Brain microvascular endothelial cell (primary cell): ENCODE measurements around the gene SPATC1L.
"Not testable (repeated sequence)": the region's sequence is repeated elsewhere in the genome, so short reads cannot be mapped to it uniquely, and the experiment has no call there.

Source experiments
- DNase-seq: peaks from one replicate; pipeline ENCODE4 v3.0.0-alpha.2; 2020
- H3K27ac ChIP-seq: fragments of 250-450 bp; sonication (Bioruptor Pico); 2 replicates; pipeline ENCODE4 v1.5.1; 2020; ENCODE audit warnings: mild to moderate bottlenecking, moderate library complexity
- H3K27me3 ChIP-seq: fragments of 250-450 bp; sonication (Bioruptor Pico); replicated peaks from 2 replicates; pipeline ENCODE4 v1.5.1; 2020; ENCODE audit warnings: mild to moderate bottlenecking
- H3K36me3 ChIP-seq: fragments of 250-450 bp; sonication (Bioruptor Pico); replicated peaks from 2 replicates; pipeline ENCODE4 v1.5.1; 2020; ENCODE audit warnings: mild to moderate bottlenecking
- H3K4me3 ChIP-seq: 2 replicates; pipeline ENCODE4 v1.5.1; 2011; ENCODE audit warnings: low read depth, mild to moderate bottlenecking, control low read depth, low read length, moderate library complexity
- in situ Hi-C: cut with HindIII; loops from 2 replicates; pipeline ENCODE4 v1.10.0; 2017; ENCODE audit warnings: low sequenced_read_pairs, low pct_ligation_motif_present
- TF ChIP-seq, protein P1 (sequence below): IDR thresholded peaks from 2 replicates; pipeline ENCODE4 v1.5.1; 2011; ENCODE audit warnings: low read depth, mild to moderate bottlenecking, moderate library complexity, low read length, control low read depth, inconsistent platforms; ENCODE audit errors: missing control alignments

SPATC1L gene

DNA sequence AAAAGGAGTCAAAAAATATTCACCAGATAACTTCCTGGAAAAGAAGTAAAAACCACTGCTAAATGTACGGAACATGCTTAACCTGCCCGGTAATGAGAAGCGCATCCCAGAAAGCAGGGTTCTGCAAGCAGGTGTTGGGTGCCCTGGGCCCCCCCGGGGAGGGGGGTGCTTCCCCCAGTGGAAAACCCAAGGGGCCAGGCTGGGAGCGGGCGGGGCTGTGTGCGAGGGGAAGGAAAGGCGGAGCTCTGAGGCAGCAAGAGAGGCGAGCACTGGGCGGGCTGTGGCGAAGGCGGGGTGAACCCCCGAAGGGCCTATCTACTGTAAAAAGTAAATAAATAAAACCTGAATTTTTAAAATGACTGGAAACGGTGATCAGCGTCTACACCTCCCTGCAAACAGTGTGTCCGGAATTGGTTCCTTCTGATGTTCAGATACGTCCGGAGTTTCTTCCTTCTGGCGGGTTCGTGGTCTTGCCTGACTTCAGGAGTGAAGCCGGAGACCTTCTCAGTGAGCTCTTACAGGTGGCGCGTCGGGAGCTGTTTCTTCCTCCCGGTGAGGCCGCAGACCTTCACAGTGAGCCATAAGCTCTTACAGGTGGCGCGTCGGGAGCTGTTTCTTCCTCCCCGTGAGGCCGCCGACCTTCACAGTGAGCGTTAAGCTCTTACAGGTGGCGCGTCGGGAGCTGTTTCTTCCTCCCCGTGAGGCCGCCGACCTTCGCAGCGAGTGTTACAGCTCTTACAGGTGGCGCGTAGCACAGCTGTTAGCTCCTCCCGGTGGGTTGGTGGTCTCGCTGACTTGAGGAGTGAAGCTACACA, 42.3 kb downstream of the SPATC1L start:
- TF ChIP-seq, protein P1, sequence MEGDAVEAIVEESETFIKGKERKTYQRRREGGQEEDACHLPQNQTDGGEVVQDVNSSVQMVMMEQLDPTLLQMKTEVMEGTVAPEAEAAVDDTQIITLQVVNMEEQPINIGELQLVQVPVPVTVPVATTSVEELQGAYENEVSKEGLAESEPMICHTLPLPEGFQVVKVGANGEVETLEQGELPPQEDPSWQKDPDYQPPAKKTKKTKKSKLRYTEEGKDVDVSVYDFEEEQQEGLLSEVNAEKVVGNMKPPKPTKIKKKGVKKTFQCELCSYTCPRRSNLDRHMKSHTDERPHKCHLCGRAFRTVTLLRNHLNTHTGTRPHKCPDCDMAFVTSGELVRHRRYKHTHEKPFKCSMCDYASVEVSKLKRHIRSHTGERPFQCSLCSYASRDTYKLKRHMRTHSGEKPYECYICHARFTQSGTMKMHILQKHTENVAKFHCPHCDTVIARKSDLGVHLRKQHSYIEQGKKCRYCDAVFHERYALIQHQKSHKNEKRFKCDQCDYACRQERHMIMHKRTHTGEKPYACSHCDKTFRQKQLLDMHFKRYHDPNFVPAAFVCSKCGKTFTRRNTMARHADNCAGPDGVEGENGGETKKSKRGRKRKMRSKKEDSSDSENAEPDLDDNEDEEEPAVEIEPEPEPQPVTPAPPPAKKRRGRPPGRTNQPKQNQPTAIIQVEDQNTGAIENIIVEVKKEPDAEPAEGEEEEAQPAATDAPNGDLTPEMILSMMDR: no peak
- no peak for DNase-seq
- Histone ChIP-seq H3K27ac (no peak overlapping the region), H3K27me3 (no peaks in the 10 kb centered on the region), H3K4me3 (no peak overlapping the region), H3K36me3 (no peaks in the 10 kb centered on the region)
- in situ Hi-C loops: no loop called here

DNA sequence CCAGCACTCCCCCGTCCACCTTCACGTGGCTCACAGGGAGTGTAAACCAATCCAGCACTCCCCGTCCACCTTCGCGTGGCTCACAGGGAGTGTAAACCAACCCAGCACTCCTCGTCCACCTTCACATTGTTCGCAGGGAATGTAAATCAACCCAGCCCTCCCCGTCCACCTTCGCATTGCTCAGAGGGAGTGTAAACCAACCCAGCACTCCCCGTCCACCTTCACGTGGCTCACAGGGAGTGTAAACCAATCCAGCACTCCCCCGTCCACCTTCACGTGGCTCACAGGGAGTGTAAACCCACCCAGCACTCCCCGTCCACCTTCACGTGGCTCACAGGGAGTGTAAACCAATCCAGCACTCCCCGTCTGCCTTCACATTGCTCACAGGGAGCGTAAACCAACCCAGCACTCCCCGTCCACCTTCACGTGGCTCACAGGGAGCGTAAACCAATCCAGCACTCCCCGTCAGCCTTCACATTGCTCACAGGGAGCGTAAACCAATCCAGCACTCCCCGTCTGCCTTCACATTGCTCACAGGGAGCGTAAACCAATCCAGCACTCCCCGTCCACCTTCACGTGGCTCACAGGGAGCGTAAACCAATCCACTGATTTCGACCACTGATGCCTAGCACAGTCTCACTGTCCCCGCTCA, 43.8 kb downstream of the SPATC1L start:
- H3K27me3 ChIP-seq, H3K4me3 ChIP-seq, in situ Hi-C loops, H3K27ac ChIP-seq, DNase-seq, H3K36me3 ChIP-seq: not testable (repeated sequence)

DNA sequence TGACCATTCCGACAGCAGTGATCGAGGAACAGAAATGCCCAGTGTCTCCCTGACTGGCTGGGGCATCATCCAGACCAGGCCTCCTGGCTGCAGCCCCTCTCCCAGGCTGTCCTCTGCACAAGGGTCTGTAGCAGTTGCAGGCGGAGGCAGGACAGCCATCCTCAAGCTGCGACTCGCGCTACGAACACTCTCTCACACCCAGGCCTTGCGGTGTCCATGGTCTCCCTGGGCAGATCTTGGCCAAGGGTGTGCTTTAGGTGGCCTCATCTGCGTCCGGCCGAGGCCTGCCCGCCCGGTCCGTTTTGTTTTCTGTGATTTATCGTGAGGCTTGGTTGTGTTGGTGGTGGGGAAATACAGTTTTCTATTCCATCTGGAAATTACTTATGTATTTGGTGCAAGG, 44.6 kb downstream of the SPATC1L start:
- Histone ChIP-seq H3K27ac (no peak overlapping the region), H3K4me3 (no peak overlapping the region), H3K27me3 (no peaks in the 10 kb centered on the region), H3K36me3 (no peaks in the 10 kb centered on the region)
- DNase-seq: no peak
- in situ Hi-C loops: no loop called here
- TF ChIP-seq, protein P1: no peak

DNA sequence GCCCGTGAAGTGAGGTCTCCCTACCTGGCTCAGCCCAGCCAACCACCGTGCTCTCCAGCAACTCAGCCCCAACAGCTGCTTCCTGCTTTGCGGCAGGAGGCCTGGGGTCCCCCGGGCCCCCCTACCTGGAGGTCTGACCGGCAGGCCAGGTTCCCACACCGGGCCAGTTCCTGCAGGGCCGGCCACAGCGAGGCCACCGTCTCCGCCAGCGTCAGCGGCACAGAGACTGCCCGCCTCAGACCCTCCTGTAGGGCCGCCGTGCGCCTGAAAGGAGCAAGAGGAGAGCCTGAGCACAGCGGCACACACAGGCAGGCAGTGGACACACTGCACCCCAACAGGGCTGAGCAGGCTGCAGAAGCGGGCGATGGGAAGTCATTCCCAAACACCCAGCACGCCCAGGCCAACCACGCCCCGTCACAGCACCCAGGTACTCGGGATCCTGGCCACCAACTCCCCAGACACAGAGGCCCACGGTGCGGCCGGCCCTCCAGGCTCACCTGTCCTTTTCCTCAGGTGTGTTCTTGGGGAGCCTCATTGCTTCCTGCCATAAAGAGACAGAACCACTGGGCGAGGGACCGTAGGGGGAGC, 45.8 kb downstream of the SPATC1L start:
- Histone ChIP-seq H3K27ac (no peak overlapping the region), H3K4me3 (no peak overlapping the region), H3K36me3 (no peaks in the 10 kb centered on the region), H3K27me3 (no peaks in the 10 kb centered on the region)
- in situ Hi-C loops: no loop called here
- no peak for DNase-seq
- TF ChIP-seq, protein P1: no peak

DNA sequence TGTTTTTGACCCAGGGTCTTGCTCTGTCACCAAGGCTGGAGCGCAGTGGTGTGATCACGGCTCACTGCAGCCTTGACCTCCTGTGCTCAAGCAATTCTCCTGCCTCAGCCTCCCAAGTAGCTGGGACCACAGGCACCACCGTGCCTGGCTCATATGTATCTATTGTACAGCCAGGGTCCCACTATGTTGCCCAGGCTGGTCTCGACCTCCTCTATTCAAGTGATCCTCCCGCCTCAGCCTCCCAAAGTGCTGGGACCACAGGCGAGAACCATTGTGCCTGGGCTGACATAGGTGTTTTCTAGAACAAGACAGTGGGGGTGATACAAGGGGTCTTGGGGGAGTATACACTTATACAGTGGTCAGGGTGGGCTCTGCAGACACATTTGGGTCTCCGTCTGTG, 46.4 kb downstream of the SPATC1L start:
- in situ Hi-C loops: no loop called here
- no peaks in the 10 kb centered on the region for H3K27me3 ChIP-seq
- TF ChIP-seq, protein P1: no peak
- no peak overlapping the region for H3K4me3 ChIP-seq
- no peak overlapping the region for H3K27ac ChIP-seq
- no peaks in the 10 kb centered on the region for H3K36me3 ChIP-seq
- DNase-seq: no peak

DNA sequence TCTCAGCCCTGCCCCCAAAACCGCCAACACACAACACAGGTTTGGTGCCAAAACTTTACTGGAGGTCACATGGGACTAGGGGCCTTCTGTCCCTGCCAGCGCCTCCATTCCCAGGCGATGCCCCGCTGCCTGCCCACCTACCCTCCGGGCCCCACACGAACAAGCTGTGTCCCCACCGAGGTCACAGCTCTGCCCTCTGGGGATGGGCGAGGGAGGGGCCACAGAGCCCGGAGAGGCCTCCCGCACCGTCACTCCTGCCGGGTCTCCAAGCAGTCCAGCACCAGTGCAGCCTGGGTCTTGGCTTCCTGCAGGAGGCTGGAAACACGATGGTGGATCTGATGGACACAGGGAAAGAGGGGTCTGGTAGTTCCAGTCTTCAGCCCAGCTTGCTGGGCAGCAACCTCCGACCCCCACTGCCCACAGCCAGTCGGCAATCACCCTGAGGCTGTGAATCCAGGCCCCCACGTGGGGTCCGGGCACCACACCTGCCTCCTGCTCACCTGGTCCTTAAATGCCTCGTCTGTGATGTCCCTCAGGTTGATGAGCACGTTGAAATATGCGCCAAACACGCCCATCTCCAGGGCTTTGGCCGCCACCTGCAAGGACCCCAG, 47.4 kb downstream of the SPATC1L start:
- Histone ChIP-seq H3K36me3 (peaks cover 4% of the 10 kb centered on the region), H3K4me3 (no peak overlapping the region), H3K27me3 (no peaks in the 10 kb centered on the region), H3K27ac (no peak overlapping the region)
- no peak for DNase-seq
- in situ Hi-C loops: no loop called here
- TF ChIP-seq, protein P1: no peak
